GM12878 (cell line): Measurements from ENCODE around the gene ZBTB18. TPM values are rescaled to one million over a fixed set of nuclear protein-coding genes. Genes with fewer than 3 reads are reported as not detected.

ENCODE experiments used
- ATAC-seq: fragments of 200-7000 bp; cut with Tn5 transposase; 3 replicates; pipeline ENCODE4 v1.9.1; 2020; ENCODE audit warnings: mild to moderate bottlenecking, moderate library complexity
- BruUV-seq: library from RNA; stranded (reverse); fragments of 400-500 nt; replicated peaks from 2 replicates; lab custom pipeline; 2021; lab: Mats Ljungman, UMichigan
- CTCF ChIA-PET: fragments of 300-600 bp; sonication (Branson Sonifier 250); formaldehyde crosslinking; extraction: SDS; loops from one replicate; lab custom pipeline; 2021; ENCODE audit warnings: inconsistent platforms; lab: Yijun Ruan, JAX
- POLR2A ChIA-PET: fragments of 350-600 bp; formaldehyde crosslinking; extraction: SDS; loops from one replicate; lab custom pipeline; 2021; ENCODE audit warnings: inconsistent platforms; lab: Charles Lee
- RAD21 ChIA-PET: fragments of 300-600 bp; sonication (Branson Sonifier 250); formaldehyde crosslinking; loops from one replicate; lab custom pipeline; 2023; ENCODE audit warnings: antibody characterized with exemption; ENCODE audit not compliant: unreplicated experiment; lab: Charles Lee
- SMC1A ChIA-PET: fragments of 300-600 bp; sonication (Branson Sonifier 250); formaldehyde crosslinking; loops from one replicate; lab custom pipeline; 2023; ENCODE audit not compliant: unreplicated experiment, uncharacterized antibody; lab: Charles Lee
- DNase-seq: peaks from one replicate; pipeline ENCODE4 v3.0.0-alpha.2; 2011; ENCODE audit warnings: low read depth, low spot score
- FAIRE-seq: peaks from 3 replicates; lab custom pipeline; 2011; peaks lifted over from hg19 to GRCh38; lab: Jason Lieb, UNC
- H2AFZ ChIP-seq: 2 replicates; pipeline ENCODE4 v1.6.0; 2011; ENCODE audit warnings: low read depth, low read length, control low read depth; ENCODE audit not compliant: control insufficient read depth
- H3K27ac ChIP-seq: 2 replicates; pipeline ENCODE4 v1.5.1; 2011; ENCODE audit warnings: control low read depth; ENCODE audit not compliant: control insufficient read depth, insufficient read depth
- H3K27me3 ChIP-seq, 2 experiments: replicated peaks in 1 of 2; 2 replicates each; pipeline versions ENCODE4 v1.6.0 to v1.6.1; 2011; ENCODE audit warnings: low read length in 1 of 2; ENCODE audit not compliant: control insufficient read depth in 2 of 2, insufficient read depth in 2 of 2
- H3K36me3 ChIP-seq, 2 experiments: 2 replicates each; pipeline ENCODE4 v1.5.1; 2011; ENCODE audit warnings: low read length in 1 of 2; ENCODE audit not compliant: control insufficient read depth in 2 of 2, insufficient read depth in 2 of 2
- H3K4me1 ChIP-seq: 2 replicates; pipeline ENCODE4 v1.6.1; 2011; ENCODE audit warnings: mild to moderate bottlenecking, low read length, moderate library complexity, mixed read lengths; ENCODE audit not compliant: control insufficient read depth, insufficient read depth
- H3K4me2 ChIP-seq: 2 replicates; pipeline ENCODE4 v1.6.0; 2011; ENCODE audit warnings: control low read depth; ENCODE audit not compliant: control insufficient read depth, insufficient read depth
- H3K4me3 ChIP-seq: fragments of 200-600 bp; sonication (generic); 2 replicates; pipeline ENCODE4 v1.5.1; 2016
- H3K79me2 ChIP-seq: 2 replicates; pipeline ENCODE4 v1.6.0; 2011; ENCODE audit warnings: low read length; ENCODE audit not compliant: control insufficient read depth, insufficient read depth
- H3K9ac ChIP-seq: 2 replicates; pipeline ENCODE4 v1.8.0; 2011; ENCODE audit warnings: low read length, control low read depth, mixed read lengths; ENCODE audit not compliant: control insufficient read depth, insufficient read depth
- H3K9me3 ChIP-seq: replicated peaks from 3 replicates; pipeline ENCODE4 v1.5.1; 2011; ENCODE audit warnings: mild to moderate bottlenecking, low read length; ENCODE audit not compliant: control insufficient read depth, insufficient read depth
- H4K20me1 ChIP-seq: 2 replicates; pipeline ENCODE4 v1.6.0; 2011; ENCODE audit not compliant: control insufficient read depth, insufficient read depth
- CBX5 ChIP-seq: sonication (generic); IDR thresholded peaks from 2 replicates; pipeline ENCODE4 v1.6.1; 2016; ENCODE audit warnings: low read depth, moderate library complexity, mild to moderate bottlenecking, inconsistent platforms
- HDAC2 ChIP-seq: fragments of 200-600 bp; sonication (generic); IDR thresholded peaks from 2 replicates; pipeline ENCODE4 v1.6.1; 2017
- SIX5 ChIP-seq: IDR thresholded peaks from 2 replicates; pipeline ENCODE4 v1.6.1; 2011; ENCODE audit warnings: mild to moderate bottlenecking, low read depth, low read length, moderate library complexity; ENCODE audit not compliant: severe bottlenecking
- SPI1 ChIP-seq: IDR thresholded peaks from 2 replicates; pipeline ENCODE4 v1.6.1; 2011; ENCODE audit warnings: low read depth, mild to moderate bottlenecking, low read length, moderate library complexity, borderline replicate concordance; ENCODE audit not compliant: insufficient read depth
- SREBF1 ChIP-seq: IDR thresholded peaks from 2 replicates; pipeline ENCODE4 v1.6.1; 2012; ENCODE audit warnings: mild to moderate bottlenecking, low read length
- WGBS: methylation state at CpG from one replicate; pipeline ENCODE4 v1.1.6; 2016; ENCODE audit warnings: low lambda C conversion rate; ENCODE audit not compliant: insufficient replicate concordance, insufficient coverage; ENCODE audit errors: missing lambda C conversion rate; 5-methylcytosine and 5-hydroxymethylcytosine counted together
- in situ Hi-C: fragments of 300-500 bp; cut with MboI; formaldehyde crosslinking; loops from 9 replicates; pipeline ENCODE4 v1.14.3; 2018; ENCODE audit warnings: mixed read lengths
- intact Hi-C: fragments of 100-400 bp; cut with micrococcal nuclease; formaldehyde crosslinking; loops from one replicate; pipeline ENCODE4 v1.14.2; 2022; ENCODE audit not compliant: unreplicated experiment
- polyA plus RNA-seq, 11 experiments: library from polyadenylated mRNA; depleted of rRNA in 4 of 11; unstranded in 6 of 11; stranded (reverse) in 5 of 11; fragments of >200 nt; fragmentation: Nextera tagmentation in 4 of 11; fragmentation: Illumina TruSeq in 1 of 11; extraction: Ambion mirVana in 4 of 11; extraction: Trizol in 1 of 11; gene quantifications; 1 replicate in 1 of 11; 2 replicates in 10 of 11; pipeline versions ENCODE4 v1.2.1 to v1.2.3, GENCODE V29; 2011 to 2016; ENCODE audit warnings: inconsistent platforms in 2 of 11, missing spikeins in 2 of 11, low read depth in 1 of 11
- total RNA-seq, 4 experiments: library from RNA; depleted of rRNA in 3 of 4; stranded (reverse); fragments of >200 nt in 3 of 4; fragmentation: Illumina TruSeq in 1 of 4; extraction: Trizol in 1 of 4; gene quantifications; 2 replicates each; pipeline versions ENCODE4 v1.2.1 to v1.2.3, GENCODE V29; 2013 to 2021

The ZBTB18 gene
- total and polyA plus RNA-seq, 10 of the 15 experiments (the other 5 are each of a cell fraction or from before 2014, with no cell fraction given) = 0.27 to 8.6 (median 6.1) TPM

DNA sequence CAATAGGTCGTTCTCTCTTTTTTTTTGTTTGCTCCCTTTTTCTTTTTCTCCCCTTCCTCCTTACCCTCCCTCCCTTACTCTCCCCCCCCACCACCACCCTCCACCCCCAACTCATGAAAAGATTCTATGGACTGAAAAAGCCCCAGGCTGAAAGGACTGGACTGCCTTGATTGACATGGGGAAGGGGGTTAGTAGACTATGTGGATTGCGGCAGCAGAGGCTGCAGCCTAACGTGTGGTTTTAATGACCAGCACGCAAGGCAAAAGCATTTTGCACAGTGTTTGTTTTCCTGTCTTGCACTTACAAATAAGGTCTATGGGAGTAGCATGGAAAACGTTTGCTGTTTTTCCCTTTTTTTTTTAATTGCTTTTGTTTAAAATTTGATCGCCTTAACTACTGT, 5.5 kb downstream of the ZBTB18 start:
- H3K79me2 ChIP-seq = peaks cover 14% of the 10 kb centered on the region
- FAIRE-seq = no peak

GRCh38 chr1:244057474-244058385, 6.6 kb downstream of the ZBTB18 start:
- H2AFZ ChIP-seq = no peak overlapping the region
- peaks cover 3% of the 10 kb centered on the region; the same call in 1 of the 2 replicates for H3K4me1 ChIP-seq
- FAIRE-seq (no peak), ATAC-seq (no peak), DNase-seq (no peak)
- CTCF ChIA-PET = interaction anchor here (1.4 kb wide), 1 partner anchor 242 kb away, joined by 3 read pairs; no protein-coding TSS in a partner anchor
- TF ChIP-seq SPI1 (no peak), CBX5 (no peak), SREBF1 (no peak)
- intact Hi-C loops = no loop called here
- no TSS peak for BruUV-seq
- H4K20me1 ChIP-seq = no peaks in the 10 kb centered on the region
- RAD21 ChIA-PET = no interaction called here
- POLR2A ChIA-PET = no interaction called here
- in situ Hi-C loops = no loop called here
- no peak overlapping the region for H3K9ac ChIP-seq
- H3K4me3 ChIP-seq = no peak overlapping the region
- H3K4me2 ChIP-seq = no peak overlapping the region
- no peaks in the 10 kb centered on the region for H3K9me3 ChIP-seq
- no peaks in the 10 kb centered on the region for H3K27me3 ChIP-seq
- H3K36me3 ChIP-seq = peaks cover 0 to 4% of the 10 kb centered on the region in 2 experiments; a peak in 2 of 4 replicates
- SMC1A ChIA-PET = no interaction called here
- WGBS = 93% methylated on average over 12 of the region's 12 CpGs
- H3K79me2 ChIP-seq = peaks cover 5% of the 10 kb centered on the region
- no peak overlapping the region for H3K27ac ChIP-seq

More for the DNA sequence above, 5.5 kb downstream of the ZBTB18 start:
- no peak for TF ChIP-seq SIX5
- no peak for TF ChIP-seq HDAC2
- TF ChIP-seq, all 136 proteins: peak for 0
- no peak overlapping the region for H3K4me3 ChIP-seq
- ATAC-seq = no peak
- H3K27ac ChIP-seq = no peak overlapping the region
- RAD21 ChIA-PET = no interaction called here
- WGBS = 98% methylated on average over 6 of the region's 6 CpGs
- no TSS peak for BruUV-seq
- H3K36me3 ChIP-seq = peaks cover 0 to 4% of the 10 kb centered on the region in 2 experiments; a peak in 2 of 4 replicates
- no peak overlapping the region for H2AFZ ChIP-seq
- SMC1A ChIA-PET = no interaction called here
- no peaks in the 10 kb centered on the region for H3K27me3 ChIP-seq
- no peak overlapping the region for H3K9ac ChIP-seq
- H3K4me2 ChIP-seq = no peak overlapping the region
- intact Hi-C loops = no loop called here
- POLR2A ChIA-PET = no interaction called here
- H3K9me3 ChIP-seq = no peaks in the 10 kb centered on the region
- H4K20me1 ChIP-seq = no peaks in the 10 kb centered on the region
- CTCF ChIA-PET = interaction anchor here (1.4 kb wide), 1 partner anchor 243 kb away, joined by 3 read pairs; no protein-coding TSS in a partner anchor
- no peak for DNase-seq
- peaks cover 11% of the 10 kb centered on the region for H3K4me1 ChIP-seq
- in situ Hi-C loops = no loop called here
